WI38 (cell line): Measurements from ENCODE around the gene NUP35.

Experiments used
- H3K4me3 ChIP-seq: 2 replicates; pipeline ENCODE4 v1.5.1; 2011; ENCODE audit warnings: low read depth, mild to moderate bottlenecking, control low read depth, low read length
- TF ChIP-seq, protein P1 (sequence below): IDR thresholded peaks from 2 replicates; pipeline ENCODE4 v1.5.1; 2012; ENCODE audit warnings: low read depth, mild to moderate bottlenecking, control low read depth, low read length

Gene NUP35, protein sequence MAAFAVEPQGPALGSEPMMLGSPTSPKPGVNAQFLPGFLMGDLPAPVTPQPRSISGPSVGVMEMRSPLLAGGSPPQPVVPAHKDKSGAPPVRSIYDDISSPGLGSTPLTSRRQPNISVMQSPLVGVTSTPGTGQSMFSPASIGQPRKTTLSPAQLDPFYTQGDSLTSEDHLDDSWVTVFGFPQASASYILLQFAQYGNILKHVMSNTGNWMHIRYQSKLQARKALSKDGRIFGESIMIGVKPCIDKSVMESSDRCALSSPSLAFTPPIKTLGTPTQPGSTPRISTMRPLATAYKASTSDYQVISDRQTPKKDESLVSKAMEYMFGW

DNA sequence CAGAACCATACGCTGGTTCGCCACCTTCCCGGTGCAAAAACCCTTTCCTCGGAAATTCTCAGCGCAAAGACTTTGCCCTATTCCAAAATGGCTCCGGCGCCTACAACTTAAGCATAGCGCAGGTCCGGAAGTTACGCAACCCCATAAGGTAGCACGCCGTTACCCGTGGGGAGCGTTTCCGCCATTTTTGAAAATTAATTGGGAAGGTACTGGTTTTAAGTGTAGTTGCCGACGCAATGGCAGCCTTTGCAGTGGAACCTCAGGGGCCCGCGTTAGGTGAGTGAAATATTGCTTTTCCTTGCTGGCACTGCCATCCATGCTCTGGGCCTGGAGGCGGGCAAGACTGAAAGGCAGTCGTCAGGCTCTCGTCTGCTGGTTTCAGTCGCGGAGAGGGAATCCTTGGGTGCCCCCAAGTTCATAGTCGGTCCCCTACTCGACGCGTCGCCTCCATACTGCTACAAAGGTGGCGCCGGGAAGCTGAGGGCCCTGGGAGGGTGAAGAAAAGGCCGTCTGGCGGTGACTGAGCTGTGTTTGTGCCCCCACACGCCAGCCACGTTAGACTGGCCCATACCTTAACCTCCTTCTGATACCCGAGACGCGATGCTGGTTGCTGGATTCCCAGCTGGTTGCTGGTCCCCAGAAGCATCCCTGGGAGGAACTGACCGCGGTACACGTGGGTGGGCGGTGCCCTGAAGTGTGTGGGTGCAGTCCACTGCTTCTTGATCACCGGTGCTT lies at the start of gene NUP35:
NUP35 (plus strand) TSS at position 222 of the 735 bp plus-strand sequence; CDS start at position 237, 15 bp downstream.
- peak within 1 kb of the TSS; percentile 95 for H3K4me3 ChIP-seq
- TF ChIP-seq, protein P1, sequence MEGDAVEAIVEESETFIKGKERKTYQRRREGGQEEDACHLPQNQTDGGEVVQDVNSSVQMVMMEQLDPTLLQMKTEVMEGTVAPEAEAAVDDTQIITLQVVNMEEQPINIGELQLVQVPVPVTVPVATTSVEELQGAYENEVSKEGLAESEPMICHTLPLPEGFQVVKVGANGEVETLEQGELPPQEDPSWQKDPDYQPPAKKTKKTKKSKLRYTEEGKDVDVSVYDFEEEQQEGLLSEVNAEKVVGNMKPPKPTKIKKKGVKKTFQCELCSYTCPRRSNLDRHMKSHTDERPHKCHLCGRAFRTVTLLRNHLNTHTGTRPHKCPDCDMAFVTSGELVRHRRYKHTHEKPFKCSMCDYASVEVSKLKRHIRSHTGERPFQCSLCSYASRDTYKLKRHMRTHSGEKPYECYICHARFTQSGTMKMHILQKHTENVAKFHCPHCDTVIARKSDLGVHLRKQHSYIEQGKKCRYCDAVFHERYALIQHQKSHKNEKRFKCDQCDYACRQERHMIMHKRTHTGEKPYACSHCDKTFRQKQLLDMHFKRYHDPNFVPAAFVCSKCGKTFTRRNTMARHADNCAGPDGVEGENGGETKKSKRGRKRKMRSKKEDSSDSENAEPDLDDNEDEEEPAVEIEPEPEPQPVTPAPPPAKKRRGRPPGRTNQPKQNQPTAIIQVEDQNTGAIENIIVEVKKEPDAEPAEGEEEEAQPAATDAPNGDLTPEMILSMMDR, result no peak

DNA sequence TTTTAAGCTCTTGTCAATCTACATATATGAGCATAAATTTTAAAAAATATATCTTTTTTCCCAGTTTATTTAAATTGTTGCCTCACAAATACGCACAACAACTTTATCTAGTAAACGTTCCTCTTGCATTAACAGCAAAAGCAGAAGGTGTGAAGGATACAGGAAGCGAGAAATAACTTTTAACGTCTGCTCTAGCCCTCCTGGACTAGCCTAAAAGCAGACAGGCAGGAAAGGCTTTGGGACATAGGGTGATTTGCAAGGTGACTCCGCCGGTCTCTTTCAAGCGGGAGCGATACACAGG lies 46.1 kb upstream of the NUP35 start:
- peak overlapping the region; percentile 85 for H3K4me3 ChIP-seq
- TF ChIP-seq, protein P1, result no peak

DNA sequence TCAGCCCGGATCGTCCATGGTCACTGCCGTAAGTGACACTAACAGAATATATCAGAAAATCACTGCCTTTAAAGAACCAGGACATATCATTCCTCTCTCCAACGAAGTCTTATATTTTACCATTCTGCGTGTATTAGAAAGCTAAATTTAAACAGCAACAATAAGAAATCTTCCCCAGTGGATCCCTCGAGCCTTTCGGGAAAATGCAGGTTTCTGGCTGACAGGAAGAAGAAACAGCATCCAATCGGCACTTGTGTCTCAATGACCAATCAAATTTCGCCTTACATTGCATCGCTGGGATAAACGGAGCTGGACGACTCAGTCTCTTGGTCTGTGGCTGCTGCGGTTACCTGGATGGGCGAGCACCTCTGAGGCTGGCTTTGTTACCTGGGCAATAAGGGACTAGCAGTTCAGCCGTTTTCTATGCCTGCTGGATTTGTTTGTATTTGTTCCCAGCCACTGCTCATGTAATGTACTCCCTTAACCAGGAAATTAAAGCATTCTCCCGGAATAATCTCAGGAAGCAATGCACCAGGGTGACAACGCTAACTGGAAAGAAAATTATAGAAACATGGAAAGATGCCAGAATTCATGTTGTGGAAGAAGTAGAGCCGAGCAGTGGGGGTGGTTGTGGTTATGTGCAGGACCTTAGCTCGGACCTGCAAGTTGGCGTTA lies 45.6 kb upstream of the NUP35 start, which contains the start of gene DUSP19:
DUSP19 (plus strand) TSS at position 284 of the 675 bp plus-strand sequence; CDS start at position 471, 187 bp downstream.
- H3K4me3 ChIP-seq, result peak within 1 kb of the TSS; percentile 85
- TF ChIP-seq, protein P1, result no peak

DNA sequence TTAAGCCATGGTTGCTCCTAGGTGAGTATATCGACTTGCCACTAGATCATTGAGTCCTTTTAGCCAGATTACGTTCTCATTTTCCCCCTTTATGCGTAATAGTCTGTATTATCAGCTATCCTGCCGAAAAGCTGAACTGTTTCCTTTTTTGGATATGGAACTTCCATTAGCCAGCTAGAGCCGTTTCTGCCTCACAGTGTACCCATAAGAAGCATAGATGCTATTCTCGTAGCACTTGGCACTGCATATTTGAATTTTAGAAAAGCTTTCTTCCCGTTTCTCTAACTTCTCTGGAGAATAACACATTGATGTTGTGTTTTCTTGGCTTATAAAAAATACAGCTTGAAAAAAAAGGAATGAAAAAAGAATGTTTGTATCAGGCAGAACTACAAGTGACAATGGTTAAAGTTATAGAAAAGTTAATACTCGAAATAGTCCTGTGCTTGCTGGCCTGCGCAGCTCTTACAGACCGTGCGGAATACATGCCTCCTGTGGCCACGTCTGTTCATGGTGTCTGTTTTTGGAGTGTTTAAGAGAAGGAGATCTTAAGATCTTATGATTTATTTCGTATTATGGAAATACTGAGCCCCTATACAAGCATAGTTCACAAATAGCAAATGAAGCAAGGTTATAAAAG lies 45.0 kb upstream of the NUP35 start:
- TF ChIP-seq, protein P1, result no peak

DNA sequence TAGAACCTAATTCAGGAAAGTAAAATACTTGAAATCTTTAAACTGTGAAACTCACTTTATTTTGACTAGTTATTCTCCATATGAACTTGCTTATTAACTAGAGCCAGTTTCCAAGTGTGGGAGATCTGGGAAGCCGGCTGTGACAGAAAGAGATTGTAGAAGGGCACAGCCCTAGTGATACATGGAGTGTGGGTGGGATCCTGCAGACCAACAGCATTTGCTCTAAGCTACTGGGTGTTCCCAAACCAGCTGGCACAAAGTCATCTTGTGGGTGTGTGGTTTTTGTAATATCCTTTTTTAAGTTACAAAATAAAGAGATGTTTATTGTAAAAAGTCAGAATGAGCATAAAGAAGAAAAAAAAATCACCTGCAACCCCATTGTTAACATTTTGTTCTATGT lies 42.3 kb upstream of the NUP35 start:
- TF ChIP-seq, protein P1, result no peak
- H3K4me3 ChIP-seq, result no peak overlapping the region

More for the DNA sequence above, 45.0 kb upstream of the NUP35 start:
- H3K4me3 ChIP-seq, result peak overlapping the region; percentile 85

DNA sequence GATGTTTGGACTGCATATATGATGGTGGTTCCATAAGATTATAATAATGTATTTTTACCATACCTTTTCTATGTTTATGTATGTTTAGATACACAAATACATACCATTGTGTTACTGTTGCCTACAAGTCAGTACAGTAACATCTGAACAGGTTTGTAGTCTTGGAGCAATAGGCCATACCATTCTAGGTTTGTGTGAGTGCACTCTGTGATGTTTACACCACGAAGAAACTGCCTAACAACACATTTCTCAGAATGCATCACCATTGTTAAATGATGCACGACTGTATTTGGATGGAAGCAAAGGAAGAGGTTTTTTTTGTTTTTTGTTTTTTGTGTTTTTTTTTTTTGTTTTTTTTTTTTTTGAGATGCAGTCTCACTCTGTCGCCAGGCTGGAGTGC lies 36.2 kb upstream of the NUP35 start:
- TF ChIP-seq, protein P1, result no peak
- no peak overlapping the region for H3K4me3 ChIP-seq
